Astrocyte (in vitro differentiated cells and primary cell): ENCODE results near the gene TRIM15. TPM values are rescaled to one million over a fixed set of nuclear protein-coding genes. Genes with fewer than 3 reads are reported as not detected.

Experiments
- DNase-seq: peaks from one replicate; pipeline ENCODE4 v3.0.0-alpha.2; 2010; ENCODE audit warnings: low read depth
- FAIRE-seq: peaks from 2 replicates; lab custom pipeline; 2011; peaks lifted over from hg19 to GRCh38; lab: Jason Lieb, UNC
- H2AFZ ChIP-seq: 2 replicates; pipeline ENCODE4 v1.6.0; 2012; ENCODE audit warnings: low read depth, low read length, inconsistent platforms
- H3K27ac ChIP-seq: 2 replicates; pipeline ENCODE4 v1.5.1; 2011; ENCODE audit warnings: low read depth, low read length, inconsistent platforms
- H3K27me3 ChIP-seq: 2 replicates; pipeline ENCODE4 v1.6.0; 2011; ENCODE audit warnings: low read length, inconsistent platforms; ENCODE audit not compliant: insufficient read depth
- H3K36me3 ChIP-seq: 2 replicates; pipeline ENCODE4 v1.5.1; 2011; ENCODE audit warnings: low read length, inconsistent platforms; ENCODE audit not compliant: insufficient read depth
- H3K4me1 ChIP-seq: 2 replicates; pipeline ENCODE4 v1.5.1; 2011; ENCODE audit warnings: low read length, inconsistent platforms; ENCODE audit not compliant: insufficient read depth
- H3K4me2 ChIP-seq: 2 replicates; pipeline ENCODE4 v1.6.0; 2012; ENCODE audit warnings: low read length, inconsistent platforms
- H3K4me3 ChIP-seq: 2 replicates; pipeline ENCODE4 v1.5.1; 2011; ENCODE audit warnings: low read depth, mild to moderate bottlenecking, low read length, inconsistent platforms; ENCODE audit not compliant: insufficient read depth
- H3K79me2 ChIP-seq: 2 replicates; pipeline ENCODE4 v1.6.0; 2012; ENCODE audit warnings: mild to moderate bottlenecking, low read length, inconsistent platforms; ENCODE audit not compliant: insufficient read depth
- H3K9ac ChIP-seq: 2 replicates; pipeline ENCODE4 v1.6.0; 2012; ENCODE audit warnings: mild to moderate bottlenecking, low read length, inconsistent platforms
- H3K9me3 ChIP-seq: 2 replicates; pipeline ENCODE4 v1.5.1; 2012; ENCODE audit warnings: low read depth, mild to moderate bottlenecking, low read length, inconsistent platforms; ENCODE audit not compliant: insufficient read depth
- H4K20me1 ChIP-seq: 2 replicates; pipeline ENCODE4 v1.6.0; 2012; ENCODE audit warnings: low read length, inconsistent platforms; ENCODE audit not compliant: insufficient read depth
- H3K27ac Mint-ChIP-seq: one replicate; pipeline ENCODE4 v1.8.0; 2021; ENCODE audit warnings: mild to moderate bottlenecking, mixed read lengths; ENCODE audit not compliant: unreplicated experiment
- H3K27me3 Mint-ChIP-seq: one replicate; pipeline ENCODE4 v1.8.0; 2021; ENCODE audit warnings: low read depth, mixed read lengths; ENCODE audit not compliant: unreplicated experiment
- H3K36me3 Mint-ChIP-seq: one replicate; pipeline ENCODE4 v1.8.0; 2021; ENCODE audit warnings: low read depth, mixed read lengths; ENCODE audit not compliant: unreplicated experiment
- H3K4me1 Mint-ChIP-seq: one replicate; pipeline ENCODE4 v1.8.0; 2021; ENCODE audit warnings: low read depth, mixed read lengths; ENCODE audit not compliant: unreplicated experiment
- H3K4me3 Mint-ChIP-seq: one replicate; pipeline ENCODE4 v1.8.0; 2021; ENCODE audit warnings: mild to moderate bottlenecking, moderate library complexity, mixed read lengths; ENCODE audit not compliant: unreplicated experiment
- H3K9me3 Mint-ChIP-seq: one replicate; pipeline ENCODE4 v1.8.0; 2021; ENCODE audit warnings: mild to moderate bottlenecking, mixed read lengths; ENCODE audit not compliant: unreplicated experiment
- EZH2 ChIP-seq: IDR thresholded peaks from 2 replicates; pipeline ENCODE4 v1.6.1; 2012; ENCODE audit warnings: mild to moderate bottlenecking, low read length, inconsistent platforms; ENCODE audit not compliant: insufficient read depth
- total RNA-seq: library from RNA; stranded (reverse); gene quantifications from 2 replicates; pipeline ENCODE4 v1.2.1, GENCODE V29; 2021
- TF ChIP-seq, protein P1 (sequence below): IDR thresholded peaks from 2 replicates; pipeline ENCODE4 v1.5.1; 2011; ENCODE audit warnings: low read depth, mild to moderate bottlenecking, inconsistent platforms, low read length, moderate library complexity; ENCODE audit not compliant: insufficient read depth

The TRIM15 gene
- total RNA-seq, 1 donor from 2014 or later = not detected

DNA sequence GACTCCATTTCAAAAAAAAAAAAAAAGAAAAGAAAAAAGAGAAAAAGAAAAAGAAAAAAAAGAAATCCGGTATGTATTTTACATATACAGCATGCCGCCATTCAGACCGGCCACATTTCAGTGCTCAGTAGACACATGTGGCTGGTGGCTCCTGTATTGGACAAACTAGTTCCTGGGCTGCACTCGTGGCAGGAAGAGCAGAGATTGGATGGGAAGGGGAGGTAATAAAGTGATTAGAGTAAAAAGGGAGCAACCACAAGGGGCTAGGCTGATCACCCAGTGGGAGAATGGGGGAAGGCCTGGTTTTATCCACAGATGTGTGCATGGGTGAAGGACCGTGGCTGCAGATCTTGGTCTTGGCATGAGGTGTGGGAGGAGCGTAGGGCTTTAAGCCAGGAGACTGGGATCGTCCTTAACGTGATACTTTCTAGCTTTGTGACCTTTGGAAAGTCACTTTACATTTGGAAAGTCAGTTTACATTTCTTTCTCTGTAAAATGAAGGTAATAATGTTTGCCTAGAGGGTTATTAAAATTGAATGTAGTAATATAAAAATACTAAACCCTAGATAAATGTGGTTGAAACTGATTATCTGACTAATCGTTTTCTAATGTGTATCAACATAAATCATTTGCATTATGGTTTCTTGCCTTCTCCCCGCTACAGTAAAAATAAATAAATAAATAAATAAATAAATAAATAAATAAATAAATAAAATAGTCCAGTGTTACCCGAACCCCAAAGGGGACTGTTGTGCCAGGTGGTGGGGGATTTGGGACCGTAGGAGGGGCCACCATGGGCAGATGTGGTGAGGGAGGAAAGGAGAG, 869 bp upstream of the TRIM15 start:
- H3K27me3 Mint-ChIP-seq = peaks cover 47% of the 10 kb centered on the region
- FAIRE-seq = no peak

DNA sequence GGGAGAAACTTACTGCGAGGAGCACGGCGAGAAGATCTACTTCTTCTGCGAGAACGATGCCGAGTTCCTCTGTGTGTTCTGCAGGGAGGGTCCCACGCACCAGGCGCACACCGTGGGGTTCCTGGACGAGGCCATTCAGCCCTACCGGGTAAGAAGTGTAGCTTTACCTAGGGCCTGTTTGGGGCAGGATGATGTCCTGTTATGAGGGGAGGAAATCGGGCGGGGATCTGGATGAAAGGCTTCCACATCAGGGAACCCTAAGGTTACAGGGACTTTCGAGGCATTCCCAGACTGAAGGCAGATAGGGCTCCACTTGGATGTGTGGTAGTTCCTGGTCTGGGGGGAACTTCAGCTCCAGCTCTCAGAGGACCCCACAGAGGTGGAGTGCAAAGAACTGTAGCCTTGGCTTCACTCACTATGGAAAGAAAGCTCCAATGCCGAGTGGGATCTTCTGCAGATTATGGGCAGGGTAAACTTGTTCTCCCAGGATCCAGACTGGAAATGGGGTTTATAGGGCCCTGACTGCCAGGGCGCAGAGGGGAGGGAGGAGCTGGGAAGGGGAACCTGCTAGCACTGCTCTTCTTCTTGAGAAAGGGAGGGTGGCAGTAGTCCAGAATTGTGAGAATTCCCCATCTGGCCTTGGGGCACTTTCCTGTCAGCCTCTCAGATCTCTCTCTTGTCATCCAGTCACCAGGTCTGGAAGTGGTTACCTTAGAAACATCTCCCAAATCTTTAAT, 740 bp downstream of the TRIM15 start:
- Histone ChIP-seq H2AFZ (no peak overlapping the region), H3K79me2 (no peaks in the 10 kb centered on the region), H3K9ac (no peak overlapping the region), H3K4me1 (no peaks in the 10 kb centered on the region), H4K20me1 (no peaks in the 10 kb centered on the region), H3K36me3 (no peaks in the 10 kb centered on the region), H3K4me2 (no peak overlapping the region), H3K4me3 (no peak overlapping the region), H3K27ac (no peak overlapping the region), H3K9me3 (no peaks in the 10 kb centered on the region), H3K27me3 (peaks cover 28% of the 10 kb centered on the region)
- DNase-seq = no peak
- no peak for FAIRE-seq
- no peaks in the 10 kb centered on the region for H3K4me1 Mint-ChIP-seq
- H3K4me3 Mint-ChIP-seq = no peak overlapping the region
- no peak overlapping the region for H3K27ac Mint-ChIP-seq
- no peak for TF ChIP-seq EZH2
- TF ChIP-seq, protein P1, sequence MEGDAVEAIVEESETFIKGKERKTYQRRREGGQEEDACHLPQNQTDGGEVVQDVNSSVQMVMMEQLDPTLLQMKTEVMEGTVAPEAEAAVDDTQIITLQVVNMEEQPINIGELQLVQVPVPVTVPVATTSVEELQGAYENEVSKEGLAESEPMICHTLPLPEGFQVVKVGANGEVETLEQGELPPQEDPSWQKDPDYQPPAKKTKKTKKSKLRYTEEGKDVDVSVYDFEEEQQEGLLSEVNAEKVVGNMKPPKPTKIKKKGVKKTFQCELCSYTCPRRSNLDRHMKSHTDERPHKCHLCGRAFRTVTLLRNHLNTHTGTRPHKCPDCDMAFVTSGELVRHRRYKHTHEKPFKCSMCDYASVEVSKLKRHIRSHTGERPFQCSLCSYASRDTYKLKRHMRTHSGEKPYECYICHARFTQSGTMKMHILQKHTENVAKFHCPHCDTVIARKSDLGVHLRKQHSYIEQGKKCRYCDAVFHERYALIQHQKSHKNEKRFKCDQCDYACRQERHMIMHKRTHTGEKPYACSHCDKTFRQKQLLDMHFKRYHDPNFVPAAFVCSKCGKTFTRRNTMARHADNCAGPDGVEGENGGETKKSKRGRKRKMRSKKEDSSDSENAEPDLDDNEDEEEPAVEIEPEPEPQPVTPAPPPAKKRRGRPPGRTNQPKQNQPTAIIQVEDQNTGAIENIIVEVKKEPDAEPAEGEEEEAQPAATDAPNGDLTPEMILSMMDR = no peak
- H3K9me3 Mint-ChIP-seq = peaks cover 9% of the 10 kb centered on the region
- no peaks in the 10 kb centered on the region for H3K36me3 Mint-ChIP-seq
- peaks cover 51% of the 10 kb centered on the region for H3K27me3 Mint-ChIP-seq

More for the DNA sequence above, 869 bp upstream of the TRIM15 start:
- no peaks in the 10 kb centered on the region for H3K36me3 ChIP-seq
- no peak overlapping the region for H3K4me2 ChIP-seq
- H4K20me1 ChIP-seq = no peaks in the 10 kb centered on the region
- no peak overlapping the region for H3K27ac ChIP-seq
- H3K4me1 Mint-ChIP-seq = no peaks in the 10 kb centered on the region
- H3K4me3 Mint-ChIP-seq = no peak overlapping the region
- H3K9ac ChIP-seq = no peak overlapping the region
- H3K79me2 ChIP-seq = no peaks in the 10 kb centered on the region
- TF ChIP-seq, protein P1 = no peak
- no peak for TF ChIP-seq EZH2
- peaks cover 9% of the 10 kb centered on the region for H3K9me3 Mint-ChIP-seq
- no peak overlapping the region for H2AFZ ChIP-seq
- peaks cover 13% of the 10 kb centered on the region for H3K27me3 ChIP-seq
- DNase-seq = no peak
- no peak overlapping the region for H3K27ac Mint-ChIP-seq
- H3K4me1 ChIP-seq = no peaks in the 10 kb centered on the region
- H3K9me3 ChIP-seq = no peaks in the 10 kb centered on the region
- H3K36me3 Mint-ChIP-seq = no peaks in the 10 kb centered on the region
- no peak overlapping the region for H3K4me3 ChIP-seq
